Umbilical cord (tissue), 1 donor: ENCODE results near the gene RNF146. TPM values are rescaled to one million over a fixed set of nuclear protein-coding genes. Genes with fewer than 3 reads are reported as not detected.

Source experiments
- total RNA-seq: library from RNA; depleted of rRNA; stranded (reverse); fragments of >200 nt; gene quantifications from one replicate; pipeline ENCODE4 v1.2.3, GENCODE V29; 2014; ENCODE audit warnings: low replicate concordance; ENCODE audit not compliant: insufficient read depth

RNF146 gene
- total RNA-seq, 1 donor from 2014 or later: 54.9 TPM

Other genes starting within 250 kb of the RNF146 start
- gene RSPO3, start 148.2 kb upstream of the RNF146 start, total RNA-seq: 1.2 TPM
- 23.8 TPM for gene ECHDC1, start 76.7 kb downstream of the RNF146 start, total RNA-seq
- gene KIAA0408, start 192.5 kb downstream of the RNF146 start, total RNA-seq: 2.9 TPM